Peyer's patch (tissue), 4 donors: ENCODE data around the gene RNASEH2A.

ENCODE experiments used
- POLR2A ChIP-seq, 2 donors: fragments of 450-650 bp; IDR thresholded peaks; one replicate each; pipeline ENCODE4 v1.5.1; 2017; ENCODE audit warnings: antibody characterized with exemption in 2 of 2, mild to moderate bottlenecking in 2 of 2, moderate library complexity in 2 of 2
- TF ChIP-seq, protein P1 (sequence below), 6 experiments: fragments of 450-650 bp in 4 of 6; fragments of 200-600 bp in 2 of 6; sonication (generic) in 1 of 6; IDR thresholded peaks; one replicate each; pipeline ENCODE4 v1.5.1; 2017 to 2019; ENCODE audit warnings: antibody characterized with exemption in 6 of 6, mild to moderate bottlenecking in 3 of 6, moderate library complexity in 1 of 6

DNA sequence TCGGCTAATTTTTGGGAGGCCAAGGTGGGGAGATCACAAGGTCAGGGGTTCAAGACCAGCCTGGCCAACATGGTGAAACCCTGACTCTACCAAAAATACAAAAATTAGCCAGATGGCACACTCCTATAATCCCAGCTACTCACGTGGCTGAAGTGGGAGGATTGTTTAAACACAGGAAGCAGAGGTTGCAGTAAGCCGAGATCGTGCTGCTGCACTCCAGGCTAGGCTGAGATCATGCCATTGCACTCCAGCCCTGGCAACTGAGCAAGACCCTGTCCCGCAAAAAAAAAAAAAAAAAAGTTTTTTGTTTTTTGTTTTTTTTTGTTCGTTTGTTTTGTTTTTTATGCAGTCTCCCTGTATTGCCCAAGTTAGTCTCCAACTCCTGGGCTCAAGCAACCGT is 53.2 kb downstream of the RNASEH2A start:
- TF ChIP-seq, protein P1, sequence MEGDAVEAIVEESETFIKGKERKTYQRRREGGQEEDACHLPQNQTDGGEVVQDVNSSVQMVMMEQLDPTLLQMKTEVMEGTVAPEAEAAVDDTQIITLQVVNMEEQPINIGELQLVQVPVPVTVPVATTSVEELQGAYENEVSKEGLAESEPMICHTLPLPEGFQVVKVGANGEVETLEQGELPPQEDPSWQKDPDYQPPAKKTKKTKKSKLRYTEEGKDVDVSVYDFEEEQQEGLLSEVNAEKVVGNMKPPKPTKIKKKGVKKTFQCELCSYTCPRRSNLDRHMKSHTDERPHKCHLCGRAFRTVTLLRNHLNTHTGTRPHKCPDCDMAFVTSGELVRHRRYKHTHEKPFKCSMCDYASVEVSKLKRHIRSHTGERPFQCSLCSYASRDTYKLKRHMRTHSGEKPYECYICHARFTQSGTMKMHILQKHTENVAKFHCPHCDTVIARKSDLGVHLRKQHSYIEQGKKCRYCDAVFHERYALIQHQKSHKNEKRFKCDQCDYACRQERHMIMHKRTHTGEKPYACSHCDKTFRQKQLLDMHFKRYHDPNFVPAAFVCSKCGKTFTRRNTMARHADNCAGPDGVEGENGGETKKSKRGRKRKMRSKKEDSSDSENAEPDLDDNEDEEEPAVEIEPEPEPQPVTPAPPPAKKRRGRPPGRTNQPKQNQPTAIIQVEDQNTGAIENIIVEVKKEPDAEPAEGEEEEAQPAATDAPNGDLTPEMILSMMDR (IDR thresholded peaks at IDR 0.05) = no peak
- TF ChIP-seq POLR2A (IDR thresholded peaks at IDR 0.05) = no peak
